Measurements from ENCODE around the gene PTGER2.

PTGER2 gene

GRCh38 chr14:52339262-52339661, 25.1 kb downstream of the PTGER2 start:
- no peak for DNase-seq (ENCODE audit: low spot score)

- no peak for DNase-seq (ENCODE audit: low spot score)
Measured at GRCh38 chr14:52342849-52343596, 28.9 kb downstream of the PTGER2 start.

GRCh38 chr14:52346778-52347177, 32.7 kb downstream of the PTGER2 start:
- DNase-seq (ENCODE audit: low spot score), result no peak

- no peak for DNase-seq (ENCODE audit: low spot score)
Measured at GRCh38 chr14:52348279-52348678, 34.2 kb downstream of the PTGER2 start.

GRCh38 chr14:52348776-52349175, 34.7 kb downstream of the PTGER2 start:
- no peak for DNase-seq (ENCODE audit: low spot score)

GRCh38 chr14:52349731-52350130, 35.6 kb downstream of the PTGER2 start:
- no peak for DNase-seq (ENCODE audit: low spot score)

GRCh38 chr14:52350445-52350844, 36.3 kb downstream of the PTGER2 start:
- no peak for DNase-seq (ENCODE audit: low spot score)

- no peak for DNase-seq (ENCODE audit: low spot score)
Measured at GRCh38 chr14:52351233-52352060, 37.3 kb downstream of the PTGER2 start.

- DNase-seq (ENCODE audit: low spot score), result no peak
Measured at GRCh38 chr14:52352061-52352491, 38.0 kb downstream of the PTGER2 start.

GRCh38 chr14:52352569-52352968, 38.5 kb downstream of the PTGER2 start:
- DNase-seq (ENCODE audit: low spot score), result no peak

GRCh38 chr14:52354242-52354641, 40.1 kb downstream of the PTGER2 start:
- no peak for DNase-seq (ENCODE audit: low spot score)

GRCh38 chr14:52355016-52355431, 40.9 kb downstream of the PTGER2 start:
- DNase-seq (ENCODE audit: low spot score), result no peak

GRCh38 chr14:52355526-52355925, 41.4 kb downstream of the PTGER2 start:
- no peak for DNase-seq (ENCODE audit: low spot score)

- DNase-seq (ENCODE audit: low spot score), result no peak
Measured at GRCh38 chr14:52356025-52356424, 41.9 kb downstream of the PTGER2 start.

- no peak for DNase-seq (ENCODE audit: low spot score)
Measured at GRCh38 chr14:52360831-52361230, 46.7 kb downstream of the PTGER2 start.

GRCh38 chr14:52363041-52363704, 49.1 kb downstream of the PTGER2 start:
- no peak for DNase-seq (ENCODE audit: low spot score)

- no peak for DNase-seq (ENCODE audit: low spot score)
Measured at GRCh38 chr14:52363961-52364360, 49.8 kb downstream of the PTGER2 start.

GRCh38 chr14:52365071-52365470, 51.0 kb downstream of the PTGER2 start:
- DNase-seq (ENCODE audit: low spot score), result no peak

GRCh38 chr14:52366796-52367315, 52.7 kb downstream of the PTGER2 start:
- no peak for DNase-seq (ENCODE audit: low spot score)

- no peak for DNase-seq (ENCODE audit: low spot score)
Measured at GRCh38 chr14:52369305-52369801, 55.2 kb downstream of the PTGER2 start.

- no peak for DNase-seq (ENCODE audit: low spot score)
Measured at GRCh38 chr14:52370406-52370935, 56.4 kb downstream of the PTGER2 start.

GRCh38 chr14:52377940-52378339, 63.8 kb downstream of the PTGER2 start:
- no peak for DNase-seq (ENCODE audit: low spot score)
